ENCODE measurements around the gene MSANTD1.

MSANTD1 gene

GRCh38 chr4:3234171-3235029 lies 14.6 kb upstream of the MSANTD1 start:
- DNase-seq, result no peak

- no peak for DNase-seq
These were observed 14.0 kb upstream of the MSANTD1 start for GRCh38 chr4:3235030-3235345.

GRCh38 chr4:3235581-3235980 lies 13.4 kb upstream of the MSANTD1 start:
- DNase-seq, result no peak

- no peak for DNase-seq
These were observed 12.6 kb upstream of the MSANTD1 start for GRCh38 chr4:3236326-3236878.

GRCh38 chr4:3237266-3237665 lies 11.7 kb upstream of the MSANTD1 start:
- DNase-seq, result no peak

- DNase-seq, result no peak
These were observed 11.0 kb upstream of the MSANTD1 start for GRCh38 chr4:3237712-3238560.

- DNase-seq, result no peak
These were observed 10.2 kb upstream of the MSANTD1 start for GRCh38 chr4:3238721-3239120.

- DNase-seq, result no peak
These were observed 9.7 kb upstream of the MSANTD1 start for GRCh38 chr4:3239303-3239702.

- DNase-seq, result no peak
These were observed 8.7 kb upstream of the MSANTD1 start for GRCh38 chr4:3239998-3240920.

- DNase-seq, result no peak
These were observed 7.9 kb upstream of the MSANTD1 start for GRCh38 chr4:3240936-3241522.

GRCh38 chr4:3241898-3242524 lies 6.9 kb upstream of the MSANTD1 start:
- no peak for DNase-seq

GRCh38 chr4:3243136-3243780 lies 5.7 kb upstream of the MSANTD1 start:
- DNase-seq, result no peak

- no peak for DNase-seq
These were observed 5.0 kb upstream of the MSANTD1 start for GRCh38 chr4:3244002-3244401.

GRCh38 chr4:3244747-3245146 lies 4.2 kb upstream of the MSANTD1 start:
- no peak for DNase-seq

GRCh38 chr4:3245676-3246075 lies 3.3 kb upstream of the MSANTD1 start:
- no peak for DNase-seq

- no peak for DNase-seq
These were observed 2.2 kb upstream of the MSANTD1 start for GRCh38 chr4:3246458-3247398.

- no peak for DNase-seq
These were observed 1.4 kb upstream of the MSANTD1 start for GRCh38 chr4:3247399-3248177.

GRCh38 chr4:3248178-3248480 lies 830 bp upstream of the MSANTD1 start:
- no peak for DNase-seq

GRCh38 chr4:3249711-3250437 lies 915 bp downstream of the MSANTD1 start:
- DNase-seq, result no peak

All from NCI-H1436 treated with DMSO at 0.1 percent for 48 hours (cell line).